Activated CD4-positive, CD25-positive, alpha-beta regulatory T cell treated with anti-CD3 and anti-CD28 coated beads, Interleukin-2, amount 50 U/mL, for 16 hours (primary cell): ENCODE measurements around the gene JARID2.

Experiments used
- DNase-seq: peaks from one replicate; pipeline ENCODE4 v3.0.0-alpha.2; 2020; ENCODE audit warnings: low read depth, low spot score

Gene JARID2

GRCh38 chr6:15417811-15418210, 171.9 kb downstream of the JARID2 start:
- no peak for DNase-seq

DNA sequence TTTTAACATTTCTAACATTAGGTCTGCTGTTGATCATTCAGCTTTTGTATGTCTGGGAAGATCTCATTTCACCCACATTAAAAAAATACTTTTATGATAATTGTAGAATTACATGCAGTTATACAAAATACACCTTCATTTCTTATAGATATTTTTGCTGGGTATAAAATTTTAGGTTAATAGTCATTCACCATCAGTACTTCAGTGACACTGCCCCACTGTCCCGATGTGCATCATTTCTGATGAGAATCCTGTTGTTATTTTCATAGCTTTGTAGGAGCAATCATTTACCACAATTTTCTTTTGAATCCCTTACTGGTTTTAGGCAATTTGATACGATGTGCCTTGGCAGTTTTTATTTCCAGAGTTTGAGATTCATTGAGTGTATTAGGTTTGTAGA, 173.6 kb downstream of the JARID2 start:
- no peak for DNase-seq

DNA sequence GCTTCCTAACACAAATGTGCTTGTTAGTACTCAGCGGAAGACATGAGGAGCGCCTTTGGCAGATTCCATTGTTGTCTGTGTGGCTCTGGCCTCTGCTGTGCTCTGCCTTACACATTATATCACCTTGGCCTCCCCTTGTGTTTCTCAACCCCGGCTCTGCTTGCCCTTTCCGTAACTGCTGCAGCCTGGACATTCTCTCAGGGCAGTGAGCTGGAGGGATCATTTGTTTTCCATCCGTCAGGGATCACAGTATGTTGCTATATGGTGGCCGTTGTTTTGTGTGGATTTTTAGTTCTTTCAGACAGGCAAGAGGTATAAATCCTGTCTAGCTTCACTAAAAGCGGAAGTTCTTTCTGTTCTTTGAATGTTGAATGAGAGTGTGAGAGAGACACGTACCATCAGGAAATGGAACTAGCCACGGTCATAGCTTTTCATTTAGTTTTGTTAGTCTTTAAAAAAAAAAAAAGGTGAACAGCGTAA, 175.1 kb downstream of the JARID2 start:
- no peak for DNase-seq

DNA sequence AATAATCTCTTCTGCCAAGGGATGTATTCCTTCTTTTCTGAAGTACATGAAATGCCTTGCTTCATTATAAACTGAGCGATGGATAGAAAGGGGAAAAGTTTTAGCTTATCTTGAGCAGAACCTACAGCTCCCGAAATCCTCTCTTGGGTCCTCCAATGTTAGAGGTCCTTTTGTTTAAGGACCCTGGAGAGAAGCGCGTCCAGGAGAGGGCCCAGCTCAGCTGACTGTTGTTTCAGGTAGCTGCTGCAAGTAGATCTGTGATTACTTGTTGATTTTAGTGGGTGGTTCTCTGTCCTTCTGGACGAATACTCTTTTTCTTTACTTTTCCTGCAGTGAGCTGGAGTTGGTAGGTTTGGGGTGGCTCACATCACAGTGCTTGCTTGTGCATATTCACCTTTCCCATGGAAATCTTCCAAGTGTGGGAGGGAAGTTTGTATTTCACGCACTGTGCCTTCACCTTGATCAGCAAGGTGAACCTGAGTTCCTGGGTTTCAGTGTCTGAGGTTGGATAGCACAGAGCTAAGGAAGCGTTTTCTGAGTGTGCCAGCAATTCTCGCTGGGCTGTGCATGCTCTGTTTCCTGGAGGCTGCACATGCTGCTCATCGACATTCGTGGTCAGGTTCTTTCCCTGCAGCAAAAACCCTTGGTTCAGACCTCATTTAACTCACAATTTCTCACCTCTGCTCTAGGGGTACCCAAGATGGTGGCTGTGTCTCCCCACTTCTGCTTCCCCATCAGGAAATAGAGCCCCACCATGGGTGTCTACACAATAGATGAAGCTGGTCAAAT, 176.3 kb downstream of the JARID2 start:
- DNase-seq: no peak

GRCh38 chr6:15423286-15423993, 177.6 kb downstream of the JARID2 start:
- no peak for DNase-seq

- no peak for DNase-seq
These were observed 180.1 kb downstream of the JARID2 start for GRCh38 chr6:15425947-15426346.

DNA sequence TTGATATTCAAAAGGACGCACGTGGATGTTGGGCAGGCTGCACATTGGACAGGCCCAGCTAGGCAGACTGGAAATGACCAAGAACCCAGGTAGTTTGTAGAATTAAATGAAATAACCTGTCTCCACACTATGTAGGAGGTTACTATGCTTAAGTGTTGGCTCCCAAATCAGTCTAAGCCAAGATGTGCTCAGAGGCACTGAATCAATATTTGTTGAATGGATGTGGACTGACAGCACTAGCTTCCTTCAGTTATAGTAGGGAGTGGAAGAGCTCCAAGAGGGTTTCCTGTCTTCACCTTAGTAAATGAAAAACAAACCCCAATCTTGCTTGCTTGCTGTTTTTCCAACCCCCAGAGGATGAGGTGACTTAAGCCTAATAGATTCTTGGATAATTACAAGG, 180.5 kb downstream of the JARID2 start:
- DNase-seq: no peak

GRCh38 chr6:15426901-15427300, 181.0 kb downstream of the JARID2 start:
- no peak for DNase-seq

DNA sequence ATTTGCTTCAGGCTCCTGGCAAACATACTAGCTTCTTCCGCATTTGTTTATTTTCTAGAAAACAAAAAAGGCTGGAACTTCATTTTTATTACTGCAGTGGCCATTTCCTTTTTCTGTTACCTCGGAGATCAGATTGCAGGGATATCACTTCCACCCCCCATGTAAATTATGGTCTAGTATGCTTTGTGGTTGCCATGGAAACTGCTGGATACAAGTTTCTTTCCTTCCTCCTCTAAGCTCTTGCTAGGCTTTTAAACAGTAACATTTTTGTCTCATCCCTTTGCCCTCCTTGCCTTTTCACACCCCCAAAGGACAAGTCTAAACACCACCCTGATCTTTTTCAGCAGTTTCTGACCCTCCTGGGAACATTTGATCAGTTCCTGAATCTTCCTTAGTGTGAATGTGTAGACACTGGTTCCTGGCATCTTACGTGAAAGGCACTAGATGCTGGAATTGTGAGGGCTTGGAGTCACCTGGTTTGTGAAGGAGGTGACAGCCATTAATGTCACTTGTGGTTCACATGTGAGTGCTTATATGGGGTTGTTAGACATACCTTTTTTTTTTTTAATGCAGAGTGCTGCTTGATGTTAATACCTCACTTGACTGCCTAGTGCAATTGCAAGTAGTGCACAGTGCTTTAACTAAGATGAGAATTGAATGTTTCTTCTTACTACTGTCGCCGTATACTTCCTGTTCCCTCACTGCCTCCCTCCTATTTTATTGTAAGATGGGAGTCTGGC, 181.6 kb downstream of the JARID2 start:
- DNase-seq: no peak

GRCh38 chr6:15429141-15430110, 183.6 kb downstream of the JARID2 start:
- DNase-seq: no peak

DNA sequence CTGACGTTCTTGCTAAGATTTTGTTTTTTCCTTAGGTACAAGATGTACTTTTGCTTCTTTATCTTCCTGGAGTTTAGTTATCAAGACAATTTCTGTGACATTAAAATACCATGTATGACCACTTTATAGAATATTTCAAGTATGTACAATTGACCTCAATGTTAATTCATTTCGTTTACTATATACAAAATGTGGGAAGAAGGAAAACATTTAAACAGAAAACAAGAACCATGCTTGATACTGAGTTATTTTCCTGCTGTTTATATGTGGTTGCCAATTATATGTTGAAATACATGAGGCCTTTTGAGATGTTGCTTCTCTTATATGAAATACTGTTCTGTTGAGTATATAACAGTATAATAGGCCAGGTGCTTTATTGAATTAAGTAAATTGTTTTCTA, 184.3 kb downstream of the JARID2 start:
- DNase-seq: no peak

DNA sequence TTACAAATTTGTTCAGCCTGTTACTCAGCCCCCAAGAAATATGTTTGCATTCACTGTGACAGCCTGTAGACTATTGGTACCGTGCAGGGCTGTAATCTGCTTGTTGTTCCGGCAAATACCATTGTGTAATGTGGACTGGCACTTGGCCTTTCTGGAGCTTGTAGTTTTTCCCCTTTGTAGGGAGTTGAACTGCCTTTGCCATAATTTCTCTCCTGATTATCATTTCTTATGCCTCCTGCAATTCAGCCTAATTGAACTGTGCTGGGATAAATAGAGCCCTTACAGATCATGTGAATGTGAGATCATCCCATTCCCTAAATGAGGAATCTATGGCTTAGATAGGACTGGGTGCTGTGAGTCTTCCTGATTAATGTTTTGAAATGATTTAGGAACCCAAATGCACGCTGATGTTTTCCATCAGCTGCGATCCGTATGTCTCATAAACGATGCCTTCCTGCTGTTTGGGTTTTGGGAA, 185.1 kb downstream of the JARID2 start:
- DNase-seq: no peak

- DNase-seq: no peak
These were observed 186.1 kb downstream of the JARID2 start for GRCh38 chr6:15431762-15432483.

DNA sequence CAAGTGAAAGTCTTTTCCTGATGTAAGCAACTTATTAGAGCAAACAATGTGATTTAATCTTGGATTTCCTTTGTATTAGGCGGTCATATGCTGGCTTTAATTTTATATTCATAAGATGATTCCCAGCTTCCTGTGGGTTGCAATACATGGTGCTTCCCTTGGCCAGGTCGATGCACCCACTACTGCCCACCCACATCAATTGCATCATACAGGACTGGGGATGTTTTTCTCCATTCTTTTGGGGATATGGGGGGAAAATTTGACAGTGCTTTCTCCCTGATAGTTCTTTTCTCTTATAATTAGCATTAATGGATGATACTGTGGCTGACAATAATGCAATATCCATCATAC, 187.6 kb downstream of the JARID2 start:
- no peak for DNase-seq

DNA sequence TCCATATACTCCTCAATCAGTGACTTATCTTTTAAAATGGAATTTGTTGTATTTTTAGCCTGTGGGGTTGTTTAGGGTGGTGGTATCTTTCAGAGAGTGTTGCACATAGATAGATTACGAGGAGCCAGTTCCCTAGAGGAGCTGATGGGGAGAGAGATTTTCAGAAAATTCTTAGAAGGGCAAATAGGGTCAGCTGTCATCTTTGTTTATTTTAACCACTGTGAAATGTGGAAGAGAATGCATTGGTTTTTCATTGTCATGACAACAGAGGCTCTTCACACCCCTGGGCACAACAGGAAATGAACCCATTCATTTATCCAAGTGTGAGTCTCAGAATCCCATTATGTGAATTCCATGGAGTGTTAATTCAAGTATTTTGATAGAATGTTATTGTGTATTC, 188.4 kb downstream of the JARID2 start:
- no peak for DNase-seq

DNA sequence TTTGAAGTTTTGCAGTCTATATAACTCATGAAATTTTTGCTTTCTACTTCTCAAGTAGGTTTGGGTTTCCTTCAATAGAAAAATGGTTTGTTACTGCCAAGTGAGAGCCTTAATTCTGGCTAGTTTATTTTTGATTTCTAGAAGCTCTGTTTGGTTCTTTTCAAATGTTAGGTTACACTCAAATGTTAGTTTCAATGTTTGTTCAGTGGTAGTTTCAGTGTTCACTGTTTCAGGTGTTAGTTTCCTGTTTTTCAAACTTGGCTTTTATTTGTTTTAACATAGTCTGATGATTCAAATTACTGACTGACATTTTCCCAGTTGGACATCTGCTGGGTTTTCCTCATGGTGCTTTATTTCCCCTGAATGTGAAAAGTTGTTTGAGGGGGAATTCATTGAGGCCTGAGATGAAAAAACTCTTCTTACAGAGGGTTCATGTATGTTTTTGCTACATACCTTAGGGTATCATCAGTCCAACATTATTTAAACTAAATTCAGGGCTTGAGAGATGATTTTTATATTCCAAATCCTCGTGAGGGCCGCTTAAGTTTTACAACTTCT, 189.0 kb downstream of the JARID2 start:
- no peak for DNase-seq

DNA sequence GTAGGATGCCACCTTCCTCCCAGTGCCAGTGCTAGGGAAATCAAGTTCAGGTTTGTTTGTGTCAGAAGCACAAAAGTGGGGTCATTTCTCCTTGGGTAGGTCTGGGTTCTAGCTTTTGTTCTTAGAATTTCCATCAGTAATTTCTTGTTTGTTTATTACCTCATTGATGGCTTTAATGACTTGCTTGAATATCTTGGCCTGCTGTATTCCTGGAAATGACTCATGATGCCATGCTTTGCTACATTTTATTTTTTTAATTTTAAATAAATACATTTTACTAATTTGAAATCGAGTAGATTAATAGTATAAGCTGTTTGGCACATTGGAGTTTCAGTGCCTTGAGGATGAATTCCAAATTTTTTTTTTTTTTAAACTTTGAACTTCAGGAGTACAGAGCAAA, 189.6 kb downstream of the JARID2 start:
- no peak for DNase-seq

- no peak for DNase-seq
These were observed 190.6 kb downstream of the JARID2 start for GRCh38 chr6:15436451-15436850.

DNA sequence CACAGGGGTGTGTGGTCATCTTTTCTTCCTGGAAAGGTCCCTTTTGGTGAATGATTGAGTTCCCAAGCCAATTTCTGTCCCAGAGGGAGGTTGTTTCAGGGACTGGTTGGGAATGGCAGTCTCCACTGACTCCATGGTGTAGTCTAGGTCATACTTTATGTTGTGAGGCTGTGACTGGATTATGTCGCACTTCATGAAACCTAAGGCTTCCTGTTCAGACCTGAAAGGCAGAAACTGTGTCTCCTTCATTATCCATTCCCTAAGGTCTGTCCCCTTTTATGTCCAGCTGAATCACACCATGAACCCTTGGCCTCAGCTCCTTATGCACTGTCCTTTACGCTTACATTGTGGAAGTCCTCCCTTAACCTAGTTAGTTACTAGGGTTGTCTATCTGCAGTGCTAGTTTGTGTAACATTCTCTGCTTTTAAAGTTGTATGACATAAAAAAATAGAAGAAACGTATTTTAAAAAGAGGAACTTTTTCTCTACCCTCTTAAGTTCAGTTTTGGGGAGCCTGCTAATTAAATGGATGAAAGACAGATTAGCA, 191.3 kb downstream of the JARID2 start:
- no peak for DNase-seq
